ENCODE results near the gene NABP1. TPM values are rescaled to one million over a fixed set of nuclear protein-coding genes. Genes with fewer than 3 reads are reported as not detected.

Gene NABP1
- total and polyA plus RNA-seq, 2 experiments from 2014 or later, result 19.6 to 40.0 TPM

GRCh38 chr2:191730263-191730662 is 52.3 kb downstream of the NABP1 start:
- no peak overlapping the region for H3K27ac ChIP-seq
- no peak overlapping the region for H3K4me3 ChIP-seq
- no peaks in the 10 kb centered on the region for H3K4me1 ChIP-seq (ENCODE audit: insufficient read depth)
- H3K79me2 ChIP-seq, result no peaks in the 10 kb centered on the region
- H3K4me2 ChIP-seq, result no peak overlapping the region
- H3K9me3 ChIP-seq (ENCODE audit: low read depth), result no peaks in the 10 kb centered on the region
- H3K27me3 ChIP-seq, result no peaks in the 10 kb centered on the region
- no peak overlapping the region for H2AFZ ChIP-seq
- TF ChIP-seq EZH2phosphoT487 (IDR thresholded peaks at IDR 0.05; ENCODE audit: low read depth, severe bottlenecking, unreplicated experiment) (no peak), CTCF (IDR thresholded peaks at IDR 0.05; ENCODE audit: poor library complexity) (no peak), EZH2 (IDR thresholded peaks at IDR 0.05; ENCODE audit: borderline replicate concordance) (no peak)
- no peaks in the 10 kb centered on the region for H3K9me2 ChIP-seq (replicated peaks; ENCODE audit: insufficient read depth)
- no peak for DNase-seq (ENCODE audit: low spot score)
- H4K20me1 ChIP-seq (ENCODE audit: insufficient read depth, poor library complexity, severe bottlenecking), result no peaks in the 10 kb centered on the region
- H3K36me3 ChIP-seq (replicated peaks; ENCODE audit: insufficient read depth, low read depth), result no peaks in the 10 kb centered on the region

Small RNAs within 50 kb of the gene (small RNA-seq; reads per million reads assigned to genes)
- not detected for gene RF02271

Other genes with a start within 250 kb of the NABP1 start
- 4.8 and 5.2 TPM in 2 replicates for gene CAVIN2, start 169.0 kb downstream of the NABP1 start, total RNA-seq
- gene CAVIN2, start 169.0 kb downstream of the NABP1 start, polyA plus RNA-seq, result 2.0 and 2.7 TPM in 2 replicates